Measurements from ENCODE around the gene RARB. TPM values are rescaled to one million over a fixed set of nuclear protein-coding genes. Genes with fewer than 3 reads are reported as not detected.
A peak's percentile ranks its signal among the peaks of the same experiment; 100 is the strongest.

Gene RARB
- total and polyA plus RNA-seq, 2 donors (not counting 1 experiment from before 2014, with no cell fraction given): 9.4 to 13.3 TPM

DNA sequence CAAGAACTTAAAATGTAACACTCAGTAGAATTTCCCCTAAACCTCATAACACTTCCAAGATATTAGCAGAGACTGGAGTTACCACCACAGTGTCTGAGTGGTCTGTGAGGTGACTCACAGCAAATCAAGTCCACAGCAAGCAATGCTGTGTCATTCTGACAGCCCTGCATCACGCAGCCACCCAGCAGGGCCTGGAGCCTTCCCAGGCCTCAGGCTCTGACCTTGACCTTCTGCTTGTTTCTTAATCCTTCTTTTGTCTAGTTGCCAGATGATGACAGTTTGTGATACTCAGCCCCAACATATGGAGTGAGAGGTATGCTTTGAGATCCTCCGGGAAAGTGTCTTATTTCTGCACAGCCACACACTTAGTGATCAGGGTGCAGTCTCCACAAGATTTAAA, 154.2 kb downstream of the RARB start:
- no peaks in the 10 kb centered on the region for H3K9me3 ChIP-seq (ENCODE audit: control insufficient read depth, insufficient read depth, low read depth, low read length)
- no peak overlapping the region for H3K9ac ChIP-seq (ENCODE audit: insufficient read depth, low read length)
- H3K79me2 ChIP-seq (ENCODE audit: control insufficient read depth, insufficient read depth, low read length): no peaks in the 10 kb centered on the region
- peak; percentile 30 to 72 for DNase-seq (ENCODE audit: low read depth in 2 of 2)
- TF ChIP-seq, protein P1, sequence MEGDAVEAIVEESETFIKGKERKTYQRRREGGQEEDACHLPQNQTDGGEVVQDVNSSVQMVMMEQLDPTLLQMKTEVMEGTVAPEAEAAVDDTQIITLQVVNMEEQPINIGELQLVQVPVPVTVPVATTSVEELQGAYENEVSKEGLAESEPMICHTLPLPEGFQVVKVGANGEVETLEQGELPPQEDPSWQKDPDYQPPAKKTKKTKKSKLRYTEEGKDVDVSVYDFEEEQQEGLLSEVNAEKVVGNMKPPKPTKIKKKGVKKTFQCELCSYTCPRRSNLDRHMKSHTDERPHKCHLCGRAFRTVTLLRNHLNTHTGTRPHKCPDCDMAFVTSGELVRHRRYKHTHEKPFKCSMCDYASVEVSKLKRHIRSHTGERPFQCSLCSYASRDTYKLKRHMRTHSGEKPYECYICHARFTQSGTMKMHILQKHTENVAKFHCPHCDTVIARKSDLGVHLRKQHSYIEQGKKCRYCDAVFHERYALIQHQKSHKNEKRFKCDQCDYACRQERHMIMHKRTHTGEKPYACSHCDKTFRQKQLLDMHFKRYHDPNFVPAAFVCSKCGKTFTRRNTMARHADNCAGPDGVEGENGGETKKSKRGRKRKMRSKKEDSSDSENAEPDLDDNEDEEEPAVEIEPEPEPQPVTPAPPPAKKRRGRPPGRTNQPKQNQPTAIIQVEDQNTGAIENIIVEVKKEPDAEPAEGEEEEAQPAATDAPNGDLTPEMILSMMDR (conservative IDR thresholded peaks at IDR 0.05 in 1 of 2, IDR thresholded peaks at IDR 0.05 in 1 of 2; ENCODE audit: low read depth in 1 of 2, low read length in 2 of 2): no peak
- TF ChIP-seq EZH2 (IDR thresholded peaks at IDR 0.05; ENCODE audit: low read length, missing control alignments): no peak
- peaks cover 4% of the 10 kb centered on the region for H3K4me1 ChIP-seq (ENCODE audit: control insufficient read depth, extremely low read depth, insufficient read depth, low read length)
- H3K4me3 ChIP-seq (replicated peaks in 1 of 4; ENCODE audit: control extremely low read depth in 1 of 4, insufficient read depth in 1 of 4, low read depth in 3 of 4, low read length in 4 of 4): no peak overlapping the region
- peak overlapping the region; percentile 76 for H3K27ac ChIP-seq (ENCODE audit: insufficient read depth, low read length)
- no peaks in the 10 kb centered on the region for H4K20me1 ChIP-seq (ENCODE audit: control insufficient read depth, extremely low read depth, insufficient read depth, low read length)
- H2AFZ ChIP-seq (ENCODE audit: low read length): no peak overlapping the region
- no peaks in the 10 kb centered on the region for H3K27me3 ChIP-seq (ENCODE audit: control insufficient read depth, insufficient read depth, low read length)
- no peaks in the 10 kb centered on the region for H3K36me3 ChIP-seq (ENCODE audit: control insufficient read depth, insufficient read depth, low read length)
- no peak overlapping the region for H3K4me2 ChIP-seq (ENCODE audit: extremely low read depth, insufficient read depth, low read length)

- no peaks in the 10 kb centered on the region for H3K27me3 ChIP-seq (ENCODE audit: control insufficient read depth, insufficient read depth, low read length)
- H3K36me3 ChIP-seq (ENCODE audit: control insufficient read depth, insufficient read depth, low read length): no peaks in the 10 kb centered on the region
- H3K27ac ChIP-seq (ENCODE audit: insufficient read depth, low read length): no peak overlapping the region
- no peak for DNase-seq (ENCODE audit: low read depth in 2 of 2)
- no peak overlapping the region for H2AFZ ChIP-seq (ENCODE audit: low read length)
- H3K9me3 ChIP-seq (ENCODE audit: control insufficient read depth, insufficient read depth, low read depth, low read length): no peaks in the 10 kb centered on the region
- TF ChIP-seq, protein P1 (conservative IDR thresholded peaks at IDR 0.05 in 1 of 2, IDR thresholded peaks at IDR 0.05 in 1 of 2; ENCODE audit: low read depth in 1 of 2, low read length in 2 of 2): no peak
- no peak for TF ChIP-seq EZH2 (IDR thresholded peaks at IDR 0.05; ENCODE audit: low read length, missing control alignments)
- H3K9ac ChIP-seq (ENCODE audit: insufficient read depth, low read length): no peak overlapping the region
- peaks cover 4% of the 10 kb centered on the region for H3K4me1 ChIP-seq (ENCODE audit: control insufficient read depth, extremely low read depth, insufficient read depth, low read length)
- H3K4me2 ChIP-seq (ENCODE audit: extremely low read depth, insufficient read depth, low read length): no peak overlapping the region
- H3K79me2 ChIP-seq (ENCODE audit: control insufficient read depth, insufficient read depth, low read length): no peaks in the 10 kb centered on the region
- H3K4me3 ChIP-seq (replicated peaks in 1 of 4; ENCODE audit: control extremely low read depth in 1 of 4, insufficient read depth in 1 of 4, low read depth in 3 of 4, low read length in 4 of 4): no peak overlapping the region
- H4K20me1 ChIP-seq (ENCODE audit: control insufficient read depth, extremely low read depth, insufficient read depth, low read length): no peaks in the 10 kb centered on the region
These were observed 155.3 kb downstream of the RARB start for GRCh38 chr3:25583343-25583742.

DNA sequence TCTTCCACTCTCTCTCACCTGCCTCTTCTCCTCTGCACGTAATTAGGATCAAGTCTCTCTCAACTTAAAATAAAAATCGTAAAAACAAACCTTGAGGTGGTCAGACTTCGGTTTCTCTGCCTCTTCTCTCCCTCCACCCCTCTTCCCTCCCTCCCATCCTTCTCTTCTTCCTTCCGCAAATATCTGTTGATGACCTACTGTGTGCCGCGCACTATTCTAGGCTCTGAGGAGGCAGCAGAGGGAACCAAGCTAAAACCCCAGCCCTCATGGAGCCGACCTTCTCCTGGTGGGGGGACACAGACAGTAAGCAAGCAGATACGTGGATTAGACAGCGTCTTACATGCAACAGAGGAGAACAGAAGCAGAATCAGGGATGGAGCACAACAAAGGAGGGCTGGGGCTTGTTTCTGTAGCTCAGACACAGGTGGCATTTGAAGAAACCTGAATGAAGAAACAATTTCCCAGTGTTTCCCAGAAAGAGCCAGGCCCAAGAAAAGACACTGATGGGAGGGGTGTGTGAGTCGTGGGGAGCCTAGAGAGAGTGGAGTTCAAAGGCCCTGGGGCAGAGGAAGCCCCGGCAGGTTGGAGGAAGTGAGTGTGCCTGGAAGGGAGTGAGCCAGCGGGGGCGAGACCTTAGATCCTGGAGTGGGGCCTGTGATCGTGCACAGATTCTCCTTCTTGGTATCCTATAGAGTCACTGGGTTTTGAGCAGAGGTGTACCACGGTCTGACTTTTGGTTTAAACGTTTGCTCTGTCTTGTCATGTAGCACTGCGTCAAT, 156.1 kb downstream of the RARB start:
- Histone ChIP-seq H3K36me3 (ENCODE audit: control insufficient read depth, insufficient read depth, low read length) (no peaks in the 10 kb centered on the region), H2AFZ (ENCODE audit: low read length) (no peak overlapping the region)
- TF ChIP-seq EZH2 (IDR thresholded peaks at IDR 0.05; ENCODE audit: low read length, missing control alignments): no peak
- TF ChIP-seq, protein P1 (conservative IDR thresholded peaks at IDR 0.05 in 1 of 2, IDR thresholded peaks at IDR 0.05 in 1 of 2; ENCODE audit: low read depth in 1 of 2, low read length in 2 of 2): no peak

More for the DNA sequence above, 156.1 kb downstream of the RARB start:
- Histone ChIP-seq H3K9me3 (ENCODE audit: control insufficient read depth, insufficient read depth, low read depth, low read length) (no peaks in the 10 kb centered on the region), H3K4me1 (ENCODE audit: control insufficient read depth, extremely low read depth, insufficient read depth, low read length) (peaks cover 4% of the 10 kb centered on the region), H3K9ac (ENCODE audit: insufficient read depth, low read length) (no peak overlapping the region), H3K27ac (ENCODE audit: insufficient read depth, low read length) (no peak overlapping the region), H3K27me3 (ENCODE audit: control insufficient read depth, insufficient read depth, low read length) (no peaks in the 10 kb centered on the region), H3K79me2 (ENCODE audit: control insufficient read depth, insufficient read depth, low read length) (no peaks in the 10 kb centered on the region), H3K4me3 (replicated peaks in 1 of 4; ENCODE audit: control extremely low read depth in 1 of 4, insufficient read depth in 1 of 4, low read depth in 3 of 4, low read length in 4 of 4) (no peak overlapping the region), H4K20me1 (ENCODE audit: control insufficient read depth, extremely low read depth, insufficient read depth, low read length) (no peaks in the 10 kb centered on the region), H3K4me2 (ENCODE audit: extremely low read depth, insufficient read depth, low read length) (no peak overlapping the region)
- DNase-seq (ENCODE audit: low read depth in 2 of 2): no peak

All from fibroblast of lung (primary cell).